GM19463 (cell line): ENCODE results near the gene PHAF1.

Experiments used
- ATAC-seq: cut with Tn5 transposase; IDR thresholded peaks from one replicate; pipeline ENCODE4 v1.9.1; 2021; ENCODE audit warnings: mild to moderate bottlenecking, moderate library complexity; ENCODE audit not compliant: unreplicated experiment

PHAF1 gene

DNA sequence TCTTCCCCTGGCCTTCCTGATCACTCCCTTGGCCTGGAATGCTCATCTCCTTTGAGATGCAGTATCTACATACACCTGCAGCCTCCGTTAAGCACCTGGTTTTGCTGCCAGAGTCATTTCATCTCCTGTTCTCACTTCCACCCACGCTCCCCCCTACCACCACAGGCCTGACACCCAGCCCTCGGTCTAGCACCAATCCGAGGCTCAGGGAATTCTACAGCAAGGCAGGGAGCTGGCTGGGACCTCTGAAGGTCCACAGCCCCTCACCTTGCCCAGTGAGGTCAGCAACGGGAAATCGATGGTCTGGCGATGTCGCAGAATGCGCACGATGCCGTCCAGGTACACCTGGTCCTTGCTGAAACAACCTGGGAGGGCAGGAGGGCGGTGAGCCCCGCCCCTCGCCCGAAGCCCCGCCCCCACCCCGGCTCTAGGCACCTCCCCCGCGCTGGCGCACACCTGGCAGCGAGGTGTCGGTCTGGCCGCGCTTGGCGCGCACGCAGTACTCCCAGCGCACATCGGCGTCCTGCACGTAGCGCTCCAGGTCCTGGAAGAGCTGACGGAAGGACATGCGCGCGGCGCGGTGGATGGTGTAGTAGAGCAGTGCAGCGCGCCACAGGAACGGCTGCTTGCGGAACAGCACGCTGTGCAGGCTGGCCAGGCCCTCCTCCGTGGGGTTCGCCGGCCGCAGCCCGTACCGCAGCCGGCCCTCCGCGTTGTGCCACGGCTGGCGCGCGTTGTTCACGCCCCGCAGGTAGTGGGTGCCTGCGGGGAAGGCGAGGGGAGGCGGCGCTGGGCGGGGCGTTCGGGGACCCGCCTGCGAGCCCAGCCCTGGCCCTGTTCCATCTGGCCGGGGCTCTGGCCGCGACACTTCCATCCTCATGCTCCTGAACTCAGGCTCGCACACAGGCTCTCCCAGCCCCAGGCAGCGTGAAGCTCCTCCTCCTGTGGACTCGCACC is 68.3 kb downstream of the PHAF1 start:
- no peak for ATAC-seq

GRCh38 chr16:67179421-67180080 is 69.8 kb downstream of the PHAF1 start:
- no peak for ATAC-seq

DNA sequence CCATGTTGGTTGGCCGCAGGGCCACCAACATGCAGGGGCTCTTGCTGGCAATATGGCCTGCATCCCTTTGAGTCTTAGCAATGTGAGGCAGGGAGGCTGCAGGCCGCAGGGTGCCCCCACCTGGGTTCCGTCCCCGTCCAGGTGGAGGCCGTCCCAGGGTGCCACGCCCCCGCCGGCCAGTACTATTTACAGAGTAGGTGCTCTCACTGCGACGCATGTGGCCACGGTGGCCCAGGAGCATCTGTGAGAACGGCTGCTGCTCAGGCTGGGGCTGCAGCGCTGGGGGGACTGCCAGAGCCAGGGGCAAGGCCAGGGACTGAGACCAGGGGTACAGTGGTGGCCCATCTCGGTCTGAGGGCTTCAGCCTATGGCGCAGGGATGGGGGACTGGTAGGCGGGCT is 70.4 kb downstream of the PHAF1 start:
- no peak for ATAC-seq

DNA sequence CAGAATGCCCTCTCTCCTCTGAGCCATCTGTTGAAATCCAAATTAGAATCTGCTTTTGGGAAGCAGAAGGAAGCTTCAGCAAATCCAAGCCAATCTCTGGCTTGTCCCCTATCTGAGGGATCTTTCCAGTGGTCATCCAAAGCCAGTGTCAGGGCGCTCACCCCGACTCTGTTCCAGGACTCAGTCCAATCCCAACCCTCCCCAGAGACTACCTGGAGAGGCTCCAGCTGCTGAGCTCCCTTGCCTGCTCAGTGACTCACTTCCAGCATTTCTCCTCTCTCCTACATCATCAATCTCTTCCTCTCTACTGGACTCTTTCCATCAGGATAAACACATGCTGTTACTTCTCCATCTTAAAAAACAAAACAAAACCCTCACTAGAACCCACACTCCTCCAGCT is 71.6 kb downstream of the PHAF1 start:
- ATAC-seq = no peak

DNA sequence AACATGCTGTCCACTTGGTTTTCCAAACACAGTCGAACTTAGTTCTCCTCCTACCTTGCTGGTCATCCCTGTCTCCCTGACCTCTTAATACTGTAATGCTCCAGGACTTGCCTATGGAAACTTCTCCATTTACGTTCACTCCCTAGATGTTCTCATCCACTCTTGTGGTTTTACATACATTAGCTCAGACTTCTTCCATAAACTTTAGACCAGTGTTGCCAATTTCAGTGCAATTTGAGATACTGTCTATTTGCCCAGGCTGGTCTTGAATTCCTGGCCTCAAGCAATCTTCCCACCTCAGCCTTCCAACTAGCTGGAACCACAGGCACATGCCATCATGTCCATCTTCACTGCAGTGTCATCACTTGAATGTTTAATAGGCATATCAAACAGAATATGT is 72.5 kb downstream of the PHAF1 start:
- ATAC-seq = no peak

DNA sequence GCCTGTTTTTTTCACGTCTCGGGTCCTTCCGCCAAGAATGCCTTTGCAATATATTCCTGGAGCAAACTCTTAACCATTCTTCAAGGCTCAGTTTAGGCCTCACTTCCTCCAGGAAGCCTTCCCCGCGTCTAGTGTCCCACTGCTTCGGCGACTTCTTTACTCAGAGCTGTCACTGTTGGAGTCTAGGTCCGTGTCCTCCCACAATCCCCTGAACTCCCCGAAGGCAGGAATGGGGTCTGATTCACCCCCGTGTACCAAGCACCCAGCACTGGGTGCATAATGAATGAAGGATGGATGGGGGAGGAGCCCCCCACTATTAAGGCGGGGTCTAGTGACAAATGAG is 73.5 kb downstream of the PHAF1 start:
- ATAC-seq = no peak

- ATAC-seq = peak; percentile 94
These were observed 74.1 kb downstream of the PHAF1 start, which contains the start of gene MATCAP1 for GRCh38 chr16:67183627-67184452. Gene MATCAP1, minus strand, starts transcription at chr16:67183963. Its CDS starts 3,353 bp downstream, at chr16:67180610.

GRCh38 chr16:67184453-67184994 is 74.8 kb downstream of the PHAF1 start:
- ATAC-seq = peak; percentile 6

GRCh38 chr16:67184995-67185650 is 75.4 kb downstream of the PHAF1 start:
- no peak for ATAC-seq

GRCh38 chr16:67185651-67186134 is 76.0 kb downstream of the PHAF1 start:
- no peak for ATAC-seq

DNA sequence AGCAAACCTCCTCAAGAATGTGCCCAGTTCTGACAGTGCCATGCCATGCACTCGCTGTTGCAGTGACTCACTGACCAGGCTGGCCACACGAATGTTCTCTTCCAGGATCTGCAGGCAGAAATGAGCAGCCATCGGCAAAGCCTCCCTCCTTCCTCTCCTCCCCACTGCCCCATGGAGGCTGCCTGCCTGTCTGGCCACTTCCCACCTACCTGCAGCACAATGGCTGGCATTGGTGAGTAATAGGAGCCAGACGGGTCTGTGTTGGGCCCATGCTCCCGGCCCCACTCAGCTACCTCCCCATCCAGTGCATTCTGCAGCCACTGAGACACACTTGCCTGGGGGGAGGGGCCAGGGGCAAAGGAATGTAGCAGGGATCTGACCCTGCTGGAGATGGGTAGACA is 76.8 kb downstream of the PHAF1 start:
- ATAC-seq = no peak

- ATAC-seq = no peak
These were observed 77.6 kb downstream of the PHAF1 start for GRCh38 chr16:67187175-67187890.

GRCh38 chr16:67188323-67188722 is 78.6 kb downstream of the PHAF1 start:
- ATAC-seq = no peak

GRCh38 chr16:67188798-67189197 is 79.1 kb downstream of the PHAF1 start:
- ATAC-seq = no peak

- ATAC-seq = no peak
These were observed 80.3 kb downstream of the PHAF1 start, which contains the start of gene EXOC3L1 for GRCh38 chr16:67190041-67190440. Gene EXOC3L1, minus strand, starts transcription at chr16:67190136. Its CDS starts 460 bp downstream, at chr16:67189676.

DNA sequence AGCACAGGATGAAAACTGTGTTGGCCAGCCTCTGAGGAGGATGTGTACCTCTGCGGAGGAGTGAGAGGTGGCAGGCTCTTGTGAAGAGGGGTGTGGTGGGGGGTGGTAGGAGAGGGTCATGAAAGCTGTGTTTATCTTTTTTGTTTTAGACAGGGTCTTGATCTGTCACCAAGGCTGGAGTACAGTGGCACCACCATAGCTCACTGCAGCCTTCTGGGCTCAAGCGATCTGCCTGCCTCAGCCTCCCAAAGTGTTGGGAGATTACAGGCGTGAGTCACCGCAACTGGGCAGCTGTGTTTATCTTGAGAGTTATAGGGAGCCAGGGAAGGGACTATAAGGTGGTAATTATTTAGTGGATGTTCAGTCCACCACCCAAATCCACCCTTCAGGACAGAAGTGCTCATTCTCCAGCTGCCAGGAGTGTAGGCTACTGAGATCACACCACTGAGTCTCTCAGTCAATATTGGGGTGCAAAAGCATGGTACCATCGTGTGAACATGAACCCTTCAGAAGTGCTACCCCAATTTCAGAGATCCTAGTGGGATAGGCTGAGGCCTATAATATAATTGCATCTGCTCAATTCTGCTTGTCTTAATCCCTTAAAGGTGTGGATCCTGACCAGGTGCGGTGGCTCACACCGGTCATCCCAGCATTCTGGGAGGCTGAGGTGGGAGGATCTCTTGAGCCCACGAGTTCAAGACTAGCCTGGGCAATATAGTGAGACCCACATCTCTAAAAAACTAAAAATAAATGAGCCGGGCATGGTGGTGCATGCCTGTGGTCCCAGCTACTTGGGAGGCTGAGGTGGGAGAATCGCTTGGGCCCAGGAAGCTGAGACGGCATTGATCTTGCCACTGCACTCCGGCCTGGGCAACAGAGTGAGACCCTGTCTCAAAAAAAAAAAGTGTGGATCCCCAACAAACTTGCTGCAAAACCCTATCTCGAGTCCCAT is 81.0 kb downstream of the PHAF1 start:
- no peak for ATAC-seq

- ATAC-seq = no peak
These were observed 81.8 kb downstream of the PHAF1 start for GRCh38 chr16:67191411-67191994.
